ENCODE data around the gene DAD1.

DNA sequence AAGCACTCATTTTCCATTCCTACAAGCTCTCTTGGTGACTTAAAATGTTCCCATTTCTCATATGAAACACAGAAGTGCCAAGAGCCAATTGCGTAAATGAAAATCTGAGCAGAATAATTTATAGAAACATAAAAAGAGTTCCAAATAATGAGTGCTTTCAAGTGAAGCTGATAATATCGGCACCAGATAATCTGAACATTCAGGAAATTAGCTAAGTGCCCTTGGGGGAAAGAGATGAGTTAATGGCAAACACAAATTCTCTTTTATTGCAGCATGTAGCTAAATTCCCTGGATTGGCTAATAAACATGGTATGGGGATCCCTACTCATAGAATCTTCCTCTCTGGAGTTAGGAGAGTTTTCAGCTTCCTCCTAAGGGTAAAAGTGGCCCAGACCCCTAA, 46.7 kb downstream of the DAD1 start:
- TF ChIP-seq, protein P1, sequence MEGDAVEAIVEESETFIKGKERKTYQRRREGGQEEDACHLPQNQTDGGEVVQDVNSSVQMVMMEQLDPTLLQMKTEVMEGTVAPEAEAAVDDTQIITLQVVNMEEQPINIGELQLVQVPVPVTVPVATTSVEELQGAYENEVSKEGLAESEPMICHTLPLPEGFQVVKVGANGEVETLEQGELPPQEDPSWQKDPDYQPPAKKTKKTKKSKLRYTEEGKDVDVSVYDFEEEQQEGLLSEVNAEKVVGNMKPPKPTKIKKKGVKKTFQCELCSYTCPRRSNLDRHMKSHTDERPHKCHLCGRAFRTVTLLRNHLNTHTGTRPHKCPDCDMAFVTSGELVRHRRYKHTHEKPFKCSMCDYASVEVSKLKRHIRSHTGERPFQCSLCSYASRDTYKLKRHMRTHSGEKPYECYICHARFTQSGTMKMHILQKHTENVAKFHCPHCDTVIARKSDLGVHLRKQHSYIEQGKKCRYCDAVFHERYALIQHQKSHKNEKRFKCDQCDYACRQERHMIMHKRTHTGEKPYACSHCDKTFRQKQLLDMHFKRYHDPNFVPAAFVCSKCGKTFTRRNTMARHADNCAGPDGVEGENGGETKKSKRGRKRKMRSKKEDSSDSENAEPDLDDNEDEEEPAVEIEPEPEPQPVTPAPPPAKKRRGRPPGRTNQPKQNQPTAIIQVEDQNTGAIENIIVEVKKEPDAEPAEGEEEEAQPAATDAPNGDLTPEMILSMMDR (IDR thresholded peaks at IDR 0.05; ENCODE audit: insufficient read depth, low read length, poor library complexity, severe bottlenecking): no peak
- TF ChIP-seq EZH2phosphoT487 (conservative IDR thresholded peaks at IDR 0.05; ENCODE audit: low read length): no peak
